H9 (cell line): ENCODE measurements around the gene SPATA18. TPM values are rescaled to one million over a fixed set of nuclear protein-coding genes. Genes with fewer than 3 reads are reported as not detected.
A peak's percentile ranks its signal among the peaks of the same experiment; 100 is the strongest.

Experiments used
- DNase-seq: peaks from one replicate; pipeline ENCODE4 v3.0.0-alpha.2; 2017
- H2AFZ ChIP-seq: one replicate; pipeline ENCODE4 v1.6.1; 2013; ENCODE audit warnings: mild to moderate bottlenecking, low read length, control low read depth, moderate library complexity
- H2AK5ac ChIP-seq: 2 replicates; pipeline ENCODE4 v1.6.1; 2013; ENCODE audit warnings: low read length, control low read depth, mixed read lengths; ENCODE audit not compliant: insufficient read length
- H2BK120ac ChIP-seq: one replicate; pipeline ENCODE4 v1.6.1; 2013; ENCODE audit warnings: low read depth, mild to moderate bottlenecking, low read length, control low read depth, inconsistent platforms; ENCODE audit not compliant: poor library complexity, severe bottlenecking
- H2BK12ac ChIP-seq: 2 replicates; pipeline ENCODE4 v1.6.1; 2013; ENCODE audit warnings: low read length, control low read depth, mixed read lengths, low read depth; ENCODE audit not compliant: insufficient read length
- H2BK15ac ChIP-seq: 2 replicates; pipeline ENCODE4 v1.6.1; 2013; ENCODE audit warnings: low read depth, low read length, control low read depth
- H2BK20ac ChIP-seq: one replicate; pipeline ENCODE4 v1.6.1; 2013; ENCODE audit warnings: low read depth, mild to moderate bottlenecking, low read length, control low read depth, inconsistent platforms; ENCODE audit not compliant: poor library complexity, severe bottlenecking
- H2BK5ac ChIP-seq: 2 replicates; pipeline ENCODE4 v1.6.1; 2013; ENCODE audit warnings: low read length, control low read depth, mixed read lengths; ENCODE audit not compliant: insufficient read length
- H3K14ac ChIP-seq: 2 replicates; pipeline ENCODE4 v1.6.1; 2013; ENCODE audit warnings: low read length, control low read depth; ENCODE audit not compliant: insufficient read depth
- H3K18ac ChIP-seq: 2 replicates; pipeline ENCODE4 v1.6.1; 2013; ENCODE audit warnings: low read depth, mild to moderate bottlenecking, mixed read lengths, low read length, control low read depth; ENCODE audit not compliant: insufficient read length
- H3K23ac ChIP-seq: 2 replicates; pipeline ENCODE4 v1.6.1; 2013; ENCODE audit warnings: low read length, control low read depth, mixed read lengths, low read depth; ENCODE audit not compliant: insufficient read length
- H3K23me2 ChIP-seq: 2 replicates; pipeline ENCODE4 v1.6.1; 2013; ENCODE audit warnings: low read depth, mild to moderate bottlenecking, mixed read lengths, low read length, control low read depth; ENCODE audit not compliant: insufficient read length, poor library complexity, severe bottlenecking
- H3K27ac ChIP-seq: 2 replicates; pipeline ENCODE4 v1.5.1; 2013; ENCODE audit warnings: low read length, control low read depth, mixed read lengths, low read depth; ENCODE audit not compliant: insufficient read length
- H3K27me3 ChIP-seq: 2 replicates; pipeline ENCODE4 v1.6.1; 2013; ENCODE audit warnings: low read length, control low read depth, inconsistent platforms; ENCODE audit not compliant: insufficient read depth
- H3K4ac ChIP-seq: 2 replicates; pipeline ENCODE4 v1.6.1; 2013; ENCODE audit warnings: low read depth, mild to moderate bottlenecking, control low read depth, inconsistent platforms, low read length, moderate library complexity
- H3K4me1 ChIP-seq: 2 replicates; pipeline ENCODE4 v1.6.1; 2013; ENCODE audit warnings: low read length, control low read depth, inconsistent platforms; ENCODE audit not compliant: insufficient read depth
- H3K4me2 ChIP-seq: 2 replicates; pipeline ENCODE4 v1.6.1; 2013; ENCODE audit warnings: low read length, control low read depth, mixed read lengths; ENCODE audit not compliant: insufficient read length, insufficient read depth
- H3K56ac ChIP-seq: 2 replicates; pipeline ENCODE4 v1.6.1; 2013; ENCODE audit warnings: low read depth, mild to moderate bottlenecking, mixed read lengths, low read length, control low read depth; ENCODE audit not compliant: insufficient read length
- H3K79me1 ChIP-seq: 2 replicates; pipeline ENCODE4 v1.6.1; 2013; ENCODE audit warnings: low read depth, mild to moderate bottlenecking, moderate library complexity, low read length, control low read depth, inconsistent platforms; ENCODE audit not compliant: insufficient read depth, poor library complexity, severe bottlenecking
- H3K79me2 ChIP-seq: 2 replicates; pipeline ENCODE4 v1.6.1; 2013; ENCODE audit warnings: low read length, control low read depth, inconsistent platforms; ENCODE audit not compliant: insufficient read depth
- H3K9ac ChIP-seq: 2 replicates; pipeline ENCODE4 v1.6.1; 2013; ENCODE audit warnings: low read length, control low read depth, mixed read lengths; ENCODE audit not compliant: insufficient read length; ENCODE audit errors: extremely low read depth
- H3K9me3 ChIP-seq: one replicate; pipeline ENCODE4 v1.6.1; 2013; ENCODE audit warnings: low read depth, low read length, inconsistent platforms; ENCODE audit not compliant: control insufficient read depth
- H3T11ph ChIP-seq: one replicate; pipeline ENCODE4 v1.6.1; 2013; ENCODE audit warnings: mild to moderate bottlenecking, low read length, control low read depth, inconsistent platforms
- H4K20me1 ChIP-seq: one replicate; pipeline ENCODE4 v1.6.1; 2013; ENCODE audit not compliant: control insufficient read depth, insufficient read length, insufficient read depth
- H4K5ac ChIP-seq: 2 replicates; pipeline ENCODE4 v1.6.1; 2013; ENCODE audit warnings: low read depth, mild to moderate bottlenecking, mixed read lengths, low read length, control low read depth; ENCODE audit not compliant: insufficient read length
- H4K8ac ChIP-seq: replicated peaks from 2 replicates; pipeline ENCODE4 v1.6.1; 2013; ENCODE audit warnings: low read length, control low read depth, mixed read lengths, low read depth; ENCODE audit not compliant: insufficient read length
- H4K91ac ChIP-seq: 2 replicates; pipeline ENCODE4 v1.6.1; 2013; ENCODE audit warnings: low read depth, mild to moderate bottlenecking, moderate library complexity, mixed read lengths, low read length, control low read depth; ENCODE audit not compliant: insufficient read length
- H3K27ac Mint-ChIP-seq, 3 experiments: 2 replicates in 2 of 3; 3 replicates in 1 of 3; pipeline ENCODE4 v1.8.0; 2020 to 2021; ENCODE audit warnings: mixed read lengths in 3 of 3, mild to moderate bottlenecking in 1 of 3, moderate library complexity in 1 of 3
- H3K27me3 Mint-ChIP-seq: 2 replicates; pipeline ENCODE4 v1.8.0; 2021; ENCODE audit warnings: low read depth, mild to moderate bottlenecking, moderate library complexity, mixed read lengths
- H3K36me3 Mint-ChIP-seq, 3 experiments: 2 replicates in 2 of 3; 3 replicates in 1 of 3; pipeline ENCODE4 v1.8.0; 2020 to 2021; ENCODE audit warnings: low read depth in 3 of 3, mixed read lengths in 3 of 3; ENCODE audit not compliant: insufficient read depth in 1 of 3
- H3K4me1 Mint-ChIP-seq, 2 experiments: 2 replicates each; pipeline ENCODE4 v1.8.0; 2020; ENCODE audit warnings: mixed read lengths in 2 of 2
- H3K4me3 Mint-ChIP-seq, 2 experiments: 2 replicates in 1 of 2; 3 replicates in 1 of 2; pipeline ENCODE4 v1.8.0; 2020 to 2021; ENCODE audit warnings: mild to moderate bottlenecking in 2 of 2, mixed read lengths in 2 of 2, moderate library complexity in 1 of 2
- H3K9me3 Mint-ChIP-seq, 2 experiments: 2 replicates in 1 of 2; 3 replicates in 1 of 2; pipeline ENCODE4 v1.8.0; 2020; ENCODE audit warnings: mild to moderate bottlenecking in 2 of 2, mixed read lengths in 2 of 2, moderate library complexity in 1 of 2
- CTCF ChIP-seq: fragments of 200-600 bp; sonication (generic); conservative IDR thresholded peaks from 3 replicates; pipeline ENCODE4 v1.8.0; 2021; ENCODE audit warnings: antibody characterized with exemption, mild to moderate bottlenecking
- WGBS: extraction: QIAGEN DNeasy Blood & Tissue Kit; methylation state at CpG from one replicate; pipeline ENCODE4 v1.1.7; 2013; ENCODE audit warnings: missing lambda C conversion rate, low lambda C conversion rate, mixed read lengths; ENCODE audit not compliant: insufficient read length; ENCODE audit errors: extremely low coverage; 5-methylcytosine and 5-hydroxymethylcytosine counted together
- total RNA-seq: library from RNA; stranded (reverse); gene quantifications from 2 replicates; pipeline ENCODE4 v1.2.1, GENCODE V29; 2021

SPATA18 gene
- total RNA-seq, 1 experiment from 2014 or later: 3.9 TPM

GRCh38 chr4:52076731-52077130, 25.6 kb downstream of the SPATA18 start:
- Mint-ChIP-seq H3K4me1 (peaks cover 5 to 9% of the 10 kb centered on the region in 2 experiments), H3K36me3 (no peaks in the 10 kb centered on the region), H3K9me3 (no peaks in the 10 kb centered on the region), H3K4me3 (peak overlapping the region; percentile 54 to 78), H3K27me3 (peaks cover 28% of the 10 kb centered on the region), H3K27ac (no peak overlapping the region)
- Histone ChIP-seq H3K9ac (no peak overlapping the region), H2BK20ac (no peak overlapping the region), H3K79me2 (no peaks in the 10 kb centered on the region), H3K79me1 (no peaks in the 10 kb centered on the region), H3K4me2 (peak overlapping the region; percentile 18), H4K20me1 (no peaks in the 10 kb centered on the region), H2BK12ac (no peak overlapping the region), H3K4me1 (no peaks in the 10 kb centered on the region), H3K9me3 (no peaks in the 10 kb centered on the region), H3K56ac (no peak overlapping the region), H3K27ac (no peak overlapping the region), H3T11ph (no peak overlapping the region), H2AFZ (no peak overlapping the region), H3K23ac (no peak overlapping the region), H4K91ac (no peak overlapping the region), H3K23me2 (no peaks in the 10 kb centered on the region), H4K8ac (no peak overlapping the region), H3K18ac (no peak overlapping the region), H3K27me3 (no peaks in the 10 kb centered on the region), H3K4ac (no peak overlapping the region), H2BK15ac (no peak overlapping the region), H2AK5ac (no peak overlapping the region), H4K5ac (no peak overlapping the region), H2BK120ac (no peak overlapping the region), H2BK5ac (no peak overlapping the region), H3K14ac (no peak overlapping the region)
- no peak for TF ChIP-seq CTCF
- DNase-seq: peak; percentile 76
- WGBS: no CpG with 5 or more reads among the region's 26 CpGs
